Ishikawa (cell line): ENCODE measurements around the gene NLE1.

Source experiments
- CREB1 ChIP-seq: IDR thresholded peaks from 2 replicates; pipeline ENCODE4 v1.6.1; 2012; ENCODE audit warnings: low read depth
- EGR1 ChIP-seq: IDR thresholded peaks from 2 replicates; pipeline ENCODE4 v1.6.1; 2012
- EP300 ChIP-seq: IDR thresholded peaks from 2 replicates; pipeline ENCODE4 v1.6.1; 2012; ENCODE audit warnings: borderline replicate concordance
- RAD21 ChIP-seq: IDR thresholded peaks from 2 replicates; pipeline ENCODE4 v1.6.1; 2012; ENCODE audit warnings: low read depth
- TAF1 ChIP-seq: IDR thresholded peaks from 2 replicates; pipeline ENCODE4 v1.6.1; 2012; ENCODE audit warnings: low read depth, mild to moderate bottlenecking
- YY1 ChIP-seq: IDR thresholded peaks from 2 replicates; pipeline ENCODE4 v1.6.1; 2012; ENCODE audit warnings: low read depth
- ZBTB7A ChIP-seq: IDR thresholded peaks from 2 replicates; pipeline ENCODE4 v1.6.1; 2012; ENCODE audit warnings: low read depth
- TF ChIP-seq, protein P1 (sequence below): IDR thresholded peaks from 2 replicates; pipeline ENCODE4 v1.6.1; 2012
- TF ChIP-seq, protein P2 (sequence below): IDR thresholded peaks from 2 replicates; pipeline ENCODE4 v1.6.1; 2012

DNA sequence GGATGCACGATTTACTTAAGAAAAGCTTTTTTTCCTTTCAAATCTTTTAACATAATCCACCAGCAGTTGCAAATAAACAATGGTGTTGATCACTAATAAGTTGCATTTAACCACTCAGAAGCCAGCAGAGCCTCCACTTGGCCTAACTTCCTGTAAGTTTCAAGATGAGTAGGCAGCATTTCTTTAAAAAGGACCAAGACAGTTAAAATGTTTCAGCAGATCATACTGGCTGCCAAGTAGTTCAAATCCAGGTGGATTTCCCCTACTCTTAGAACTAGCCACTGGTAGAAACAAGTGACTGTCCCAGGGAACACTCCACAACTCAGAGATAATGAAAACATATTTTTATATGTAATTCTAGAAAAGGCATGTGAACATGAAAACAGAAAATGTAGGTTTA lies 61.6 kb downstream of the NLE1 start:
- TF ChIP-seq, protein P1, sequence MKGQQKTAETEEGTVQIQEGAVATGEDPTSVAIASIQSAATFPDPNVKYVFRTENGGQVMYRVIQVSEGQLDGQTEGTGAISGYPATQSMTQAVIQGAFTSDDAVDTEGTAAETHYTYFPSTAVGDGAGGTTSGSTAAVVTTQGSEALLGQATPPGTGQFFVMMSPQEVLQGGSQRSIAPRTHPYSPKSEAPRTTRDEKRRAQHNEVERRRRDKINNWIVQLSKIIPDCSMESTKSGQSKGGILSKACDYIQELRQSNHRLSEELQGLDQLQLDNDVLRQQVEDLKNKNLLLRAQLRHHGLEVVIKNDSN = no peak
- TF ChIP-seq CREB1 (no peak), ZBTB7A (no peak), YY1 (no peak), EP300 (no peak), RAD21 (no peak), EGR1 (no peak), TAF1 (no peak)
- TF ChIP-seq, protein P2, sequence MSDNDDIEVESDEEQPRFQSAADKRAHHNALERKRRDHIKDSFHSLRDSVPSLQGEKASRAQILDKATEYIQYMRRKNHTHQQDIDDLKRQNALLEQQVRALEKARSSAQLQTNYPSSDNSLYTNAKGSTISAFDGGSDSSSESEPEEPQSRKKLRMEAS = no peak
